HG03280 (cell line): ENCODE data around the gene TIGD6.

ENCODE experiments used
- ATAC-seq: cut with Tn5 transposase; IDR thresholded peaks from one replicate; pipeline ENCODE4 v1.9.1; 2021; ENCODE audit warnings: mild to moderate bottlenecking, moderate library complexity; ENCODE audit not compliant: unreplicated experiment

TIGD6 gene

GRCh38 chr5:149981206-149981605 lies 19.2 kb downstream of the TIGD6 start:
- no peak for ATAC-seq

DNA sequence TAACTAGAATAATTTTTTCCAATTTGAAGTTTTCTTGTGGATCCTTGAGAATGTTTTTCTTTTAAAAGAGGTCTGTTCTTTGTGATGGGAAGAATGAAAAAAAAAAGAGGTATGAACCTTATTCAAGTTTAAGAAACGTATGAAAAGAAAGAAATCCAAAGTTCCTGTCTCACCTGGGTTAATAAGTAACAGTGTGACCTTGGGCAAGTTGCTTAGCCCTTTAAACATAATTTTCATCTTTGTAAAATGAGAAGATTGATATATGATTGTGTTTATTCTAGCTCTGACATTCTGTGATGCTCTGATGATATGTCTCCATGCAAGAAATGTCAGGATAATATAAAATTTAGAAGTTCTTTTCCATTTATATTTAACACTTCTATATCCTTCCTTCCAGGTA lies 20.6 kb downstream of the TIGD6 start:
- ATAC-seq = no peak

- no peak for ATAC-seq
These were observed 25.0 kb downstream of the TIGD6 start for GRCh38 chr5:149975409-149975808.

DNA sequence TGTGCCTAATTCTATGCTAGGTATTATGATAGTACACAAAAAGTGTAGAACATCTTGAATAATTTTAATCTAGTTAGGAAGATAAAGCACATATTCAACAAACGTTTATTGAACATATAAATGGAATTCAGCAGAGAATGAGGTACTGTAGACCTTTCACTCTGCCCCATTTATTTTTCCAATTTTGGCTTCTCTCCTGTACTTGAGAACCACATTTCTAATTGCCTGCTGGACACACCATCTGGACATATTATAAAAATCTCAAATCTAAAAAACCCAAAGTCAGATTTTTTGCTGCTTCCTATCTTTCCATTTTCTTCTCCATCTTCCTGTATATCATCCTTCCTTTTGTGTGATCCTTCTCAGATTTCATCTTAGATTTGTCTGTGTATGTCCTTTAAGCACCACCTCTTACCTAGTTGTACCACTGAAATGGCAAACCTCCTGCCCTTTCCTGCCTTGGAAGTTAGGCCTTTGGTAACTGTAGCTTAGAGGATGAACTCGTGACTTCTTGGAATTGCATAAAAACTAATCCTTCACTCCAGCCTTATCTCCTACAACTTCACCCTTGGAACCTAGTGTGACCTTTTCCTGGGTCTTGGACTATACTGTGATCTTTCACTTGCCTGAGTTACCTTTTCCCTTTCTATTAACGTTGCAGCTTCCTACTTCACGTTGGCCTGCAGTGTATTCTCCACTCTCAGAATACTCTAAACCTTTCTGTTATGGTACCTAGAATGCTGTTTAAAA lies 31.1 kb downstream of the TIGD6 start:
- ATAC-seq = no peak

- no peak for ATAC-seq
These were observed 33.5 kb downstream of the TIGD6 start for GRCh38 chr5:149966946-149967345.

DNA sequence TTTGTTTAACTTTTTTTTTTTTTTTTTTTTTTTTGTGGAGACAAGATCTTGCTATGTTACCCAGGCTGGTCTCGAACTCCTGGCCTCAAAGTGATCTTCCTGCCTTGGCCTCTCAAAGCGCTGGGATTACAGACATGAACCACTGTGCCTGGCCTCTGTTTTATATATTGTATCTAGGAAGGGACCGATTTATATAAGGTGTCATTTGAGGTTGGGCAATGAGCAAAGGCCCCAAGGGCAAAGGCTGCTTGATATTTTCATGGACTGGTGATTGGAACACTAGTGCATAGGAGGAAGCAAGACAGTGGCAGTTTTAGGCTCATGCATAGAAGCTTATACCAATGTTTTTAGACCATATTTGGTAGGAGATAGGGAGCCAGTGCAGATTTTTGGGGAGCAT lies 36.7 kb downstream of the TIGD6 start:
- ATAC-seq = no peak

DNA sequence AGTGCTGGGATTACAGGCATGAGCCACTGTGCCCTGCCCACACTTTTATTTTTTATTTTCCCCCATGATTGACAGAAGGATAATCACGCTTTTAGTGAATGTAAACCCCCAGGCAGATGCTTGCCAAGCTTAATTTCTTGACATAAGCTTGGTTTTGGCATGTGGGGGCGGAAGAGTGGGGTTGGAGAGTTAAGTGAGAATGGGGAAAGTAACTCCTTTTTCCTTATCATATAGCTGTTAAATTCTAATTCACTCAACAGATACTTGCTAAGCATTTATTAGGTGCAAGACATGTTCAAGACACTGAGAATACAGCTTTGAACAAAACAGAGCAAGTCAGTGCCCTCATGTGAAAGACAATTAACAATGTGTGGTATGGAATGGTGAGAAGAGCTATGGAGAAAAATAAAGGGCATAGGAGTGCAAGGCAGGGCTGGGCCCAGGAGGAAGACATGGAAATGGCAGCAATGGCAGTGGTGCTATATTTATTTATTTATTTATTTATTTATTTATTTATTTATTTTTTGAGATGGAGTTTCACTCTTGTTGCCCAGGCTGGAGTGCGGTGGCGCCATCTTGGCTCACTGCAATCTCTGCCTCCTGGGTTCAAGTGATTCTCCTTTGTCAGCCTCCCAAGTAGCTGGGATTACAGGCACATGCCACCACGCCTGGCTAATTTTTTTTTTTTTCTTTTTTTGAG lies 37.7 kb downstream of the TIGD6 start:
- no peak for ATAC-seq

DNA sequence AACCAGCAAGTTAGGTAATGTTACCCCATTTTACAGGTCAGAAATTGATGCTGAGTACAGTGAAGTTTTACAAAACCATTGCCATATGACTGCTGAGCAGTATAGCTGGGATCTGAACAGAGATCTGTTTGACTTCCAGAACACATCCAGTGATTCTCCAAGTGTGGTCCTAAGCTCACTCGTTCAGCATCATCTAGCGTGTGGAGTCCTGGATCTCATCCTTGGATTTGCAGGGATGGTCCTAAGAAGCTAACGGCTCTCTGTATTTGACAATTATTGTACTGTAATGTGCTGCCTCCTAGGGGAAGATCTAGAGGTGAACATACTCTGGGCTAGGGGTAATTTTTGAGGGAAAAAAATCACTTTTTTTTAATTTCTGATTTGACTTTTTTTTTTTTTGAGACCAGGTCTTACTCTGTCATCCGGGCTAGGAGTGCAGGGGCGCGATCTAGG lies 38.5 kb downstream of the TIGD6 start:
- ATAC-seq = no peak

DNA sequence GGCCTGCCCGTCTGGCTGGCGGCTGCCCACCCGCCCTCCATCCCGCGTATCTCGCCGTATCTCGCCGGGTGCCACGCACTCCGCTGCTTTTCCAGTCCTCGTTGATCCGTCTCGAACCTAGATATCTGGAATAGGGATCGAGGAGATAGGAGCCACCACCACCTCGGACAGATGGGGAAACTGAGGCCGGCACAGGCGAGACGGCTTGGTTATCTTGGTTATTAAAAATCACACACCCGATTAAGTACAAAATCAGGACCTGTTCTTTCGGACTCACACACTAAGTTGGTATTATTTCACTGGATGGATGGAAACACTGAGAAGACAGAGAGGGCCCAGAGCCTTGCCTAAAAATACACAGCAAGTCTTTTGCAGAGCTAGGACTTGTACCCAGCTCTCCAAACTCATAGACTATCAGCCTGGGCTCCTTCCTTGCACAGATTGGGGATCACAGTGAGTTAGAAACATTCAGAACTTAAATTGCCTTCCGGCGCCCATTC lies 39.2 kb downstream of the TIGD6 start:
- no peak for ATAC-seq

DNA sequence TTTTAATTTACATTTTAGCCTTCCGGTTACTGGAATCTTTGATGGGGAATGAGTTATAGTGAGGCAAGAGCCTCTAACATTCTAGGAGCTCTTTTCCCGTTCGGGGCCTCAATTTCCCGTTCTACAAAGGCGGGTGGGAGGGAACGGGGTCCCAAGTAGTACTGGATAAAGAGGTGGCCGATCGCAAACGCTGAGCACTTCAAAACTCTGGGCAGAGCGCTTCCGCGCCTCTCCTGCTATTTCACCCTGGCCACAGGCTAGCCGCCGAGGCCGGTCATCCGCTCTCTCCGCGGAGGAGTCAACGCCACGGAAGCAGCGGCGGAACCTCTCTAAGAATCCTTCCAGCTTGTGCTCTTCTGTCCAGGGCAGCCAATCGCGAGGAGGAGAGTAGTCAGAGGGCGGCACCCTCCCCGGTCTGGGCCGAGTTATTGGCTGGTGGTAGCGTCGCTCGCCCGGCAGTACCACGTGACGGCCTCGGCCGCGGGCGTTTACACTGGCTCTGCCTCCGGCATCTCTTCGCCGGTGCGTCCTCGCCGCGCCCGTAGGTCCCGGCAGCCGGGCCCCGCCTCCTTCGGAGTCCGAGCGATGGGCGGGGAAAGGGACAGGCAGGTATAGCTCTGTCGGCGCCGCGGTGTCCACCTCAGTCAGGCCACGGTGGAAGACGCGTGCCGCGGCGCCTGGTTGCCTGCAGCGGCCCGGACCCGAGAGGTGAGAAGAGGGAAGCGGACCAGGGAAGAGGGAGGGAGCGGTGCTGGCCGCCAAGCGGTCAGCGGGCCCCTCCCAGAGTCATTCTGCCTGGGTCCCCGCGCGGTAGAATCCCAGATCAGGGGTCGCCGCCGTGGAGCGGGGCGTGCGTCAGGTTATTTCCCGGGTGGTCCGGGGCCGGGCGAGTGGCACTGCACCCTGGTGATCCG lies 39.9 kb downstream of the TIGD6 start, which contains the start of gene SLC26A2:
Gene SLC26A2 (plus strand): TSS at position 487 of the 914 bp plus-strand sequence. CDS start 16,895 bp downstream, outside the sequence.
- ATAC-seq = peak; percentile 99

DNA sequence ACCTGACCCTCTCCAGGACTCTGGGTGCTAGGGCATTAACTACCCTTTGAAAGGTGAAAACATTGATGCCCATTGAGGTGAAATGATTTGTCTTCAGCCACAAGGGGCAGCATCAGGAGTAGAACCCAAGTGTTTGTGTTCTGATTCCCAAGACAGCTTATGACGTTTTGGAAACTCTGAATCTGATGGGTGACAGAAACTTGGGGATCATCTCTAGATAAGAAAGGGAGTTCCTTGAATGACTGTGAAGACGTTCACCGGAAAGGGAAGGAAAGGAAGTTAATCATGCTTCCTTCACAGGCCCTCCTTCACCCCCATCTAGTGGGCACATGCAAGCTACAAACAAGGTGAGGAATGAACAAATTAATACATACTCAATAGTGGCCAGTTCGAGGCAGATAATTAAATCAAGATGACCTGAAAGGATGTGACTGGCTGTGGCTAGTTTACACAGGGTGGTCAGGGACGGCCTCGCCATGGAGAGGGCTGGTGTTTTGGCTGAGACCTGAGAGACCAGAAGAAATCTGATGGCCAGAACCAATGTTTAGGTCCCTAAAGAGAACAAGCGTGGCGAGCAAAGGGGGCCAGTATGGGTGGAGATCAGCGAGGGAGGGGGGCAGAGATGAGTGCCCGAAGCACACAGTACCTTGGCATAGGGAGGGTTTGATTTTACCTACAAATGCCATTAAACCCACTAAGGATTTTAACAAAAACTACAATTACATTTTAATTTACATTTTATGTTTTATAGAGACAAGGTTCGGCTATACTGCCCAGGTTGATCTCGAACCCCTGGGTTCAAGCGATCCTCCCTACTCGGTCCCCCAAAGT lies 40.8 kb downstream of the TIGD6 start:
- ATAC-seq = peak; percentile 22

DNA sequence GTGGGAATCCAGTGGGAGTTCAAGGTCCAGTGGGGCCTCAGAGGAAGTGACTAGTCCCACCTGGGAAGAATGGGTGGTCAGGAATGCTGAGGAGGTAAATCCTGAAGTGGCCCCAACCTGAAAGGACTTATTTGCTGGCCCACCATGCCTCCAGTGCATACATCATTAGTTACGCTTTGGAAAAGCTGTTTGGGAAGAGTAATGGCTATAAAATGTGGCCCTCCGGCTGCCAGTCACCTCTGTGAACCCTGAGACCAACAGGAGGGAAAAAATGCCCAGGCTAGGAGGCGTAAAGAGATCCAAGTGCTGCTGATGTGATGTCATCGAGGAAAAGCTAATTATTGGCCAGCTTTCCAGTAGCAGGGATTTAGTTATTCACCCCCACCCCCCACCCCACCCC lies 42.6 kb downstream of the TIGD6 start:
- ATAC-seq = no peak

DNA sequence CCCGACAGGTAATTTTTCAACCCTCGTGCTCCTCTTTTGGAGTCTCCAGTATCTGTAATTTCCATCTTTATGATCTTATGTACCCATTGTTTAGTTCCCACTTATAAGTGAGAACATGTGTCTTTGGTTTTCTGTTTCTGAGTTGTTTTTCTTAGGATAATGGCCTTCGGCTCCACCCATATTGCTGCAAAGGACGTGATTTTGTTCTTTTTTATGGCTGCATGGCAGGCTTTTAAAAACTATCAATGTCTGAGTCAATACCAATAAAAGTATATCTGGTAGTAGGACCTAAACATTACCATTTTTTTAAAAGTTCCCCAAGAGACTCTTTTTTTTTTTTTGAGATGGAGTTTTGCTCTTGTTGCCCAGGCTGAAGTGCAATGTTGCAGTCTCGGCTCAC lies 43.8 kb downstream of the TIGD6 start:
- no peak for ATAC-seq

GRCh38 chr5:149954798-149955197 lies 45.7 kb downstream of the TIGD6 start:
- no peak for ATAC-seq

DNA sequence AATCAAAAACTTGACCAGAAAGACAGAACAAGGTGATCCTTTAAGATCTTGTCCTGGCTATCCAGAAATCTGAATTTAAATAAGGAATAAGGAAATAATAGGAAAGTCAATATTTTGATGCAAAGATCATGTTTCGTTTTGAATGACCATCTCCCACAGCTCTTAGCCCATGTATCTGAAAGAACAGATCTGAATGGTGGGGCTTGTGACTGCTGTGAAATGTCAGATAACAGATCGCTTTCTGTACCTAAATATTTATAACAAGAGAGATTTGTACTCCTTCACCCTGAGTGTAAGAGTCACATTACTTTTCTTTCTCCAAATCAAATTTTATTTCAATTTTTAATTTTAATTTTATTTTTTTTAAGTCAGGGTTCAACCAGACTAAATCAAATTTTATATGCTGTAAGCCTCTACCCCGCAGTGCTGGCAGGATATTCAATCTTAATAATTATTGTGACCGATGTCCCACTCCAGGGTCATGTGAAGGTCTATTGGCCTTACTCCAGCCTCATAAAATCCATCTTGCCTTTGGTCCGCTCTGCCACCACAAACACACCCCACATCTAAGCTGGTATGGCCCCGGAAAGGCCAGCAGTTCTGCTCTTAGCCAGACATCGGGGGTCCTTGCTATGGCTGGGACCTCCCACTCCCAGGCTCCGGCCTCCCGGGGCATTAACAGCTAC lies 46.9 kb downstream of the TIGD6 start:
- no peak for ATAC-seq

- ATAC-seq = no peak
These were observed 49.2 kb downstream of the TIGD6 start for GRCh38 chr5:149951138-149951749.

DNA sequence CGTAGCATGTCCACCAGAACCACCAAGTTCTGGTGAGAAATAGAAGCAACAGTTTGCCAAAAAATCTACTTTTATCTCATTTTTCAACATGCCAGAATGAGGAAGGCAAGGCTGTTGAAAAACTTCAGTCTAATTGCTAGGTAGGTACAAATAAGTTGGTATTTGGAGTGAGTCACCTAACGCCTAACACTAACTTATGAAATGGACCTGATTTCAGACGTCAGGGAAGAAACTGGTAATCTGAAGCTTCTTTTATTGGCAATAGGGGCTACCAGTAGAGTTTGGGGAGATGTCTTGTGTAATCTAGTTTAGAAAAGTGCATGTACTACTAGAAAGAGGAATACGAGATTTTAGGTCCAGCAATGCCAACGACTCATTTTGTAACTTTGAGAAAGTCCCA lies 51.5 kb downstream of the TIGD6 start:
- ATAC-seq = no peak

- no peak for ATAC-seq
These were observed 54.3 kb downstream of the TIGD6 start for GRCh38 chr5:149946118-149946517.

DNA sequence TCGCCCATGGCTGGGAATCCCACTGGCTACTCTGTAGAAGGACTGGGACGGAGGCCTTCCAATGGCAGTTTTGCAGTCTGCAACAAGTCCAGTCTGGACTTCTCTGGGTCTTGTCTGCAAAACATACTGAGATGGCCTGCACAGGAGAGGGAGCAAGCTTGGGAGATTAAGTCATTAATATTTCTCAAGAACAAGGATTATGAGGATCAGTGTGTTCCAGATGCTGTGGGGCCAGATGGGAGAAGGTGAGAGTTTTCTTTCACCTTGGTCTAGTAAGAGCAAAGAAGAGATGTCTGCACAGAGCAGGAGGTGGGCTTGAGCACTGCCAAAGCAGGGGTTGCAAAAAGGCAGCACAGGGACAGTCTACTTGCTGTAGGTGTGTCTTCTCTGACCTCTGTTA lies 55.8 kb downstream of the TIGD6 start, which contains the start of gene PDE6A:
Gene PDE6A (minus strand): TSS at position 128 of the 400 bp plus-strand sequence. CDS start 120 bp downstream, at position 8.
- no peak for ATAC-seq
